ENCODE measurements around the gene TNFRSF9.

TNFRSF9 gene

GRCh38 chr1:7960165-7960564, 19.5 kb upstream of the TNFRSF9 start:
- Histone ChIP-seq H3K4me3 (ENCODE audit: low read depth, low read length, poor library complexity, severe bottlenecking) (peak overlapping the region; percentile 99), H4K20me1 (ENCODE audit: insufficient read depth, low read length) (no peaks in the 10 kb centered on the region), H3K36me3 (ENCODE audit: insufficient read depth, low read length) (peaks cover 25% of the 10 kb centered on the region), H2AFZ (ENCODE audit: low read length) (no peak overlapping the region), H3K9me3 (ENCODE audit: low read length) (no peaks in the 10 kb centered on the region), H3K4me1 (ENCODE audit: insufficient read depth, low read length, severe bottlenecking) (peaks cover 22% of the 10 kb centered on the region), H3K27me3 (ENCODE audit: insufficient read depth, low read length) (no peaks in the 10 kb centered on the region), H3K9me2 (ENCODE audit: low read depth, low read length) (no peaks in the 10 kb centered on the region), H3F3A (ENCODE audit: insufficient read depth, low read length) (no peaks in the 10 kb centered on the region), H3K4me2 (ENCODE audit: low read length) (peak overlapping the region; percentile 99), H3K79me2 (ENCODE audit: insufficient read depth, low read length) (peaks cover 18% of the 10 kb centered on the region), H3K9ac (ENCODE audit: low read length) (peak overlapping the region; percentile 99; the same call in 1 of the 2 replicates), H3K27ac (ENCODE audit: low read depth, low read length, poor library complexity, severe bottlenecking) (no peak overlapping the region)
- no peak for TF ChIP-seq EZH2 (IDR thresholded peaks at IDR 0.05; ENCODE audit: borderline replicate concordance, low read length)

DNA sequence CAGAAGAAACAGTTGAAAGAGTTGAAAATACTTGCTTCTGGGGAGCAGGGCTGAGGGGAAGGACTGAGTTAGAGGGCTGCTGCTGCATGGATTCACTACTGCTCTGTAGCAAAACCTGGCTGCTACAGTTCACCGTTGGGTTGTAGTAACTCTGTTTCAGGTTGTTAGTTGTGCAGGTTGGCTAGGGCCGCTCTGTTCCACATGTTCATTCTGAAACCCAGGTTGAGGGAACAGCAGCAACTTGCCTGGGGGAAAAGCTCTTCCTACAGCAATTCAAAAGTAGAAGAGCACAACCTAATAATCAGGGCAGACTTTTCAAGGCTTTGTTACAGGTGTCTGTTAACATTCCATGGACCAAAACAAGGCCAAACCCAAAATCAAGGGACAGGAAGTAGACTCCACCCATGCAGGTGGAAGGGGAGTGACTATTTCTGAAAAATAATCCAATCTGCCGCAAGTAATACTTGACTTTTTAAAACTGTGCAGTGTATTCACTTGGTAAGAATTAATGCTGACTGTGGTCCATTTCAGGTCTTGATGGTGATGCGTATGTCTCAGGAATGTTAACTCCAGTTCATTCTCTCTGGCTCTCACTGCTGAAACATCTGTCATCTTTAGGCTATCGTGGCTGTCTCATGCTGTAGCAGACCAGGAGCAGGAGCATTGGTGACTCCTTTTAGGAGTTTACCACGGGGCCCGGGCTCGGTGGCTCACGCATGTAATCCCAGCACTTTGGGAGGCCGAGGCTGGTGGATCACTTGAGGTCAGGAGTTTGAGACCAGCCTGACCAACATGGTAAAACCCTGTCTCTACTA, 15.8 kb upstream of the TNFRSF9 start:
- H3K4me3 ChIP-seq (ENCODE audit: low read depth, low read length, poor library complexity, severe bottlenecking): no peak overlapping the region
- no peak overlapping the region for H3K4me2 ChIP-seq (ENCODE audit: low read length)
- no peak overlapping the region for H2AFZ ChIP-seq (ENCODE audit: low read length)
- H3K27me3 ChIP-seq (ENCODE audit: insufficient read depth, low read length): no peaks in the 10 kb centered on the region
- H3K9me3 ChIP-seq (ENCODE audit: low read length): no peaks in the 10 kb centered on the region
- no peak overlapping the region for H3K9ac ChIP-seq (ENCODE audit: low read length)
- no peaks in the 10 kb centered on the region for H3K9me2 ChIP-seq (ENCODE audit: low read depth, low read length)
- no peak overlapping the region for H3K27ac ChIP-seq (ENCODE audit: low read depth, low read length, poor library complexity, severe bottlenecking)
- H3K36me3 ChIP-seq (ENCODE audit: insufficient read depth, low read length): no peaks in the 10 kb centered on the region
- no peak for TF ChIP-seq EZH2 (IDR thresholded peaks at IDR 0.05; ENCODE audit: borderline replicate concordance, low read length)
- TF ChIP-seq, protein P1, sequence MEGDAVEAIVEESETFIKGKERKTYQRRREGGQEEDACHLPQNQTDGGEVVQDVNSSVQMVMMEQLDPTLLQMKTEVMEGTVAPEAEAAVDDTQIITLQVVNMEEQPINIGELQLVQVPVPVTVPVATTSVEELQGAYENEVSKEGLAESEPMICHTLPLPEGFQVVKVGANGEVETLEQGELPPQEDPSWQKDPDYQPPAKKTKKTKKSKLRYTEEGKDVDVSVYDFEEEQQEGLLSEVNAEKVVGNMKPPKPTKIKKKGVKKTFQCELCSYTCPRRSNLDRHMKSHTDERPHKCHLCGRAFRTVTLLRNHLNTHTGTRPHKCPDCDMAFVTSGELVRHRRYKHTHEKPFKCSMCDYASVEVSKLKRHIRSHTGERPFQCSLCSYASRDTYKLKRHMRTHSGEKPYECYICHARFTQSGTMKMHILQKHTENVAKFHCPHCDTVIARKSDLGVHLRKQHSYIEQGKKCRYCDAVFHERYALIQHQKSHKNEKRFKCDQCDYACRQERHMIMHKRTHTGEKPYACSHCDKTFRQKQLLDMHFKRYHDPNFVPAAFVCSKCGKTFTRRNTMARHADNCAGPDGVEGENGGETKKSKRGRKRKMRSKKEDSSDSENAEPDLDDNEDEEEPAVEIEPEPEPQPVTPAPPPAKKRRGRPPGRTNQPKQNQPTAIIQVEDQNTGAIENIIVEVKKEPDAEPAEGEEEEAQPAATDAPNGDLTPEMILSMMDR (IDR thresholded peaks at IDR 0.05; ENCODE audit: low read length): no peak
- H3K4me1 ChIP-seq (ENCODE audit: insufficient read depth, low read length, severe bottlenecking): peaks cover 21% of the 10 kb centered on the region
- no peaks in the 10 kb centered on the region for H4K20me1 ChIP-seq (ENCODE audit: insufficient read depth, low read length)
- peaks cover 6% of the 10 kb centered on the region; the same call in 1 of the 2 replicates for H3K79me2 ChIP-seq (ENCODE audit: insufficient read depth, low read length)
- H3F3A ChIP-seq (ENCODE audit: insufficient read depth, low read length): no peaks in the 10 kb centered on the region

DNA sequence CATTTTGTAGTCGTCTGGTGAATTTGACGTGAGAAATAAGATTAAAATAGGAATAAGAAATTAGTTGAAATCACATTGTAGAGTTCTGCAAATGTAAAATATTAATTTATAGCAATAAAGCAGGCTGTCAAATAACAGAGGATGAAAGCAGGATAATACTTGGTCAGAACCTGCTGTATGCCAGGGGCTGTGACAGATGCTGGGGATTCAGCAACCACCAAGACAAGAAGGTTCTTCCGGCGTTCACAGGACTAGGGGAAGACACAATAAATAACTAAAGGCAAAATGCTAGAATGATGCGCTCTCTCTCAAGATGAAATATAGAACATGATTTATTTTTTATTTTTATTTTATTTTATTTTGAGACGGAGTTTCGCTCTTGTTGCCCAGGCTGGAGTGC, 14.0 kb upstream of the TNFRSF9 start:
- Histone ChIP-seq H3K9me2 (ENCODE audit: low read depth, low read length) (no peaks in the 10 kb centered on the region), H3K36me3 (ENCODE audit: insufficient read depth, low read length) (no peaks in the 10 kb centered on the region), H4K20me1 (ENCODE audit: insufficient read depth, low read length) (no peaks in the 10 kb centered on the region), H3K9ac (ENCODE audit: low read length) (peak overlapping the region; percentile 69), H3K4me2 (ENCODE audit: low read length) (peak overlapping the region; percentile 70), H3K27ac (ENCODE audit: low read depth, low read length, poor library complexity, severe bottlenecking) (peak overlapping the region; percentile 57), H3K79me2 (ENCODE audit: insufficient read depth, low read length) (no peaks in the 10 kb centered on the region), H3F3A (ENCODE audit: insufficient read depth, low read length) (no peaks in the 10 kb centered on the region), H2AFZ (ENCODE audit: low read length) (peak overlapping the region; percentile 63), H3K27me3 (ENCODE audit: insufficient read depth, low read length) (no peaks in the 10 kb centered on the region), H3K4me1 (ENCODE audit: insufficient read depth, low read length, severe bottlenecking) (peaks cover 11% of the 10 kb centered on the region), H3K4me3 (ENCODE audit: low read depth, low read length, poor library complexity, severe bottlenecking) (peak overlapping the region; percentile 69), H3K9me3 (ENCODE audit: low read length) (no peaks in the 10 kb centered on the region)
- TF ChIP-seq, protein P1 (IDR thresholded peaks at IDR 0.05; ENCODE audit: low read length): no peak
- no peak for TF ChIP-seq EZH2 (IDR thresholded peaks at IDR 0.05; ENCODE audit: borderline replicate concordance, low read length)
